Measurements from ENCODE around the gene MRPS35. TPM values are rescaled to one million over a fixed set of nuclear protein-coding genes. Genes with fewer than 3 reads are reported as not detected.

Gene MRPS35
- total and polyA plus RNA-seq, 10 donors, result 20.5 to 40.8 (median 28.5) TPM

DNA sequence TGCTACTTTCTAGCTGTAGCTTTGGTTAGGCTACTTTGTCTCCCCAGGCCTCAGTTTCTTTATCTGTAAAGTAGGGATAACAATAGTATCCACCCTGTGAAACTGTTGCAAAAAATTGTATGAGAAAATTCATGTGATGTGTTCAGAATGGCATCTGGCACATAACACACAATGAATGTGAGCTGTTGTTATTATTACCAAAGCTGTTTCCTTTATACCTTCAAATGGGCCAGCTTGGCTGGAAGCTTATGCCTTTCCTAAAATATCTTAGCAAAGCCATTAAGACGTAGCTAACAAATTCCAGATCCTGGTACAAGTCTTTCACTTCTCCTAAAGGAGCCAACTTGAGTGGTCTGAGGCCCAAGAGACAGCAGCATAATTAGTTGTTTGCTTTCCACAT lies 94.6 kb downstream of the MRPS35 start:
- no peak overlapping the region for H3K27ac ChIP-seq
- H3K27me3 ChIP-seq (replicated peaks in 1 of 7), result no peaks in the 10 kb centered on the region

More for the DNA sequence above, 94.6 kb downstream of the MRPS35 start:
- no peaks in the 10 kb centered on the region for H3K9me3 ChIP-seq
- H3K36me3 ChIP-seq, result peaks cover 0 to 6% (median 0%) of the 10 kb centered on the region in 6 donors
- no peak for DNase-seq
- TF ChIP-seq POLR2A (IDR thresholded peaks at IDR 0.05) (no peak), POLR2AphosphoS5 (IDR thresholded peaks at IDR 0.05) (no peak)
- TF ChIP-seq, protein P1, sequence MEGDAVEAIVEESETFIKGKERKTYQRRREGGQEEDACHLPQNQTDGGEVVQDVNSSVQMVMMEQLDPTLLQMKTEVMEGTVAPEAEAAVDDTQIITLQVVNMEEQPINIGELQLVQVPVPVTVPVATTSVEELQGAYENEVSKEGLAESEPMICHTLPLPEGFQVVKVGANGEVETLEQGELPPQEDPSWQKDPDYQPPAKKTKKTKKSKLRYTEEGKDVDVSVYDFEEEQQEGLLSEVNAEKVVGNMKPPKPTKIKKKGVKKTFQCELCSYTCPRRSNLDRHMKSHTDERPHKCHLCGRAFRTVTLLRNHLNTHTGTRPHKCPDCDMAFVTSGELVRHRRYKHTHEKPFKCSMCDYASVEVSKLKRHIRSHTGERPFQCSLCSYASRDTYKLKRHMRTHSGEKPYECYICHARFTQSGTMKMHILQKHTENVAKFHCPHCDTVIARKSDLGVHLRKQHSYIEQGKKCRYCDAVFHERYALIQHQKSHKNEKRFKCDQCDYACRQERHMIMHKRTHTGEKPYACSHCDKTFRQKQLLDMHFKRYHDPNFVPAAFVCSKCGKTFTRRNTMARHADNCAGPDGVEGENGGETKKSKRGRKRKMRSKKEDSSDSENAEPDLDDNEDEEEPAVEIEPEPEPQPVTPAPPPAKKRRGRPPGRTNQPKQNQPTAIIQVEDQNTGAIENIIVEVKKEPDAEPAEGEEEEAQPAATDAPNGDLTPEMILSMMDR (IDR thresholded peaks at IDR 0.05 in 8 of 11, conservative IDR thresholded peaks at IDR 0.05 in 3 of 11), result no peak
- 0 to 66% (median 0%) methylated on average over 1 of the region's 1 CpG for WGBS, 5 donors
- intact Hi-C loops (cut with DNase I; ENCODE audit: low total_unique reads), result no loop called here
- no peak overlapping the region for H3K4me3 ChIP-seq
- H3K4me1 ChIP-seq, result no peaks in the 10 kb centered on the region

Small RNA genes within 50 kb of the gene (small RNA-seq; reads per million reads assigned to genes)
- 0 reads per million in 4 donors for gene RF00019

Other genes with a start within 250 kb of the MRPS35 start
- gene PPFIBP1, start 186.6 kb upstream of the MRPS35 start, total RNA-seq, result 100 to 1,000 TPM in 5 of 7 donors, 10 to 100 TPM in 2; 71.4 to 182 (median 121) TPM
- gene PPFIBP1, start 186.6 kb upstream of the MRPS35 start, polyA plus RNA-seq, result 10 to 100 TPM in 1 of 3 donors, 1 to 10 TPM in 2; 3.7 to 10.7 (median 4.1) TPM
- gene REP15, start 14.4 kb upstream of the MRPS35 start, total RNA-seq, result 1 to 10 TPM; 1.4 to 5.4 (median 4.2) TPM
- gene REP15, start 14.4 kb upstream of the MRPS35 start, polyA plus RNA-seq, result 1 to 10 TPM in 2 of 3 donors, under 1 TPM in 1; 0.89 to 1.8 (median 1.1) TPM
- gene KLHL42, start 69.4 kb downstream of the MRPS35 start, total RNA-seq, result 10 to 100 TPM; 13.1 to 24.9 (median 21.3) TPM
- 1 to 10 TPM; 4.4 to 5.4 (median 4.6) TPM for gene KLHL42, start 69.4 kb downstream of the MRPS35 start, polyA plus RNA-seq
- gene MANSC4, start 69.4 kb downstream of the MRPS35 start, total RNA-seq, result not detected
- gene MANSC4, start 69.4 kb downstream of the MRPS35 start, polyA plus RNA-seq, result under 1 TPM; 0.16 to 0.33 (median 0.24) TPM